Liver (tissue), 9 donors: ENCODE results near the gene C22orf23. TPM values are rescaled to one million over a fixed set of nuclear protein-coding genes. Genes with fewer than 3 reads are reported as not detected.

Experiments
- DNase-seq: peaks from one replicate; pipeline ENCODE4 v3.0.0-alpha.2; 2017; ENCODE audit warnings: low spot score
- H3K27ac ChIP-seq, 2 donors: one replicate each; pipeline ENCODE4 v1.7.0; 2013; ENCODE audit warnings: inconsistent platforms in 2 of 2, low read length in 2 of 2, control low read depth in 1 of 2, low read depth in 1 of 2, mild to moderate bottlenecking in 1 of 2
- H3K27me3 ChIP-seq, 4 donors: one replicate each; pipeline versions ENCODE4 v1.6.1 to v1.7.0; 2013; ENCODE audit warnings: low read length in 3 of 4, inconsistent platforms in 1 of 4, mild to moderate bottlenecking in 1 of 4, moderate library complexity in 1 of 4; ENCODE audit not compliant: control insufficient read depth in 4 of 4, insufficient read depth in 4 of 4
- H3K36me3 ChIP-seq, 4 donors: one replicate each; pipeline versions ENCODE4 v1.6.1 to v1.7.0; 2013; ENCODE audit warnings: low read length in 3 of 4, mild to moderate bottlenecking in 3 of 4, low read depth in 1 of 4, moderate library complexity in 1 of 4; ENCODE audit not compliant: control insufficient read depth in 4 of 4, insufficient read depth in 3 of 4
- H3K4me1 ChIP-seq, 4 donors: one replicate each; pipeline versions ENCODE4 v1.6.1 to v1.7.0; 2013; ENCODE audit warnings: low read length in 3 of 4, mild to moderate bottlenecking in 3 of 4, moderate library complexity in 1 of 4; ENCODE audit not compliant: control insufficient read depth in 4 of 4, insufficient read depth in 4 of 4
- H3K4me3 ChIP-seq, 3 donors: one replicate each; pipeline versions ENCODE4 v1.6.1 to v1.7.0; 2013; ENCODE audit warnings: low read length in 3 of 3, control low read depth in 1 of 3, low read depth in 1 of 3, mild to moderate bottlenecking in 1 of 3
- H3K9ac ChIP-seq, 2 donors: one replicate each; pipeline ENCODE4 v1.7.0; 2013; ENCODE audit warnings: low read length in 2 of 2, mild to moderate bottlenecking in 2 of 2, moderate library complexity in 2 of 2, control low read depth in 1 of 2, low read depth in 1 of 2
- H3K9me3 ChIP-seq, 4 donors: one replicate each; pipeline versions ENCODE4 v1.6.1 to v1.7.0; 2013; ENCODE audit warnings: low read length in 3 of 4; ENCODE audit not compliant: control insufficient read depth in 4 of 4
- ATF3 ChIP-seq: IDR thresholded peaks from 2 replicates; pipeline ENCODE4 v1.6.1; 2016; ENCODE audit warnings: antibody characterized with exemption
- CTCF ChIP-seq: fragments of 150-350 bp; IDR thresholded peaks from 2 replicates; pipeline ENCODE4 v1.5.1; 2017; ENCODE audit warnings: improper control_type of control experiment, low read depth, low read length; ENCODE audit not compliant: missing input control
- EGR1 ChIP-seq, 2 donors: IDR thresholded peaks; 2 replicates each; pipeline ENCODE4 v1.6.1; 2016 to 2018; ENCODE audit warnings: antibody characterized with exemption in 2 of 2, low read depth in 2 of 2
- FOXA1 ChIP-seq: IDR thresholded peaks from 2 replicates; pipeline ENCODE4 v1.6.1; 2016; ENCODE audit warnings: antibody characterized with exemption
- FOXA2 ChIP-seq: IDR thresholded peaks from 2 replicates; pipeline ENCODE4 v1.6.1; 2016; ENCODE audit warnings: antibody characterized with exemption
- GABPA ChIP-seq, 2 donors: IDR thresholded peaks in 1 of 2; conservative IDR thresholded peaks in 1 of 2; 2 replicates each; pipeline ENCODE4 v1.6.1; 2016; ENCODE audit warnings: antibody characterized with exemption in 2 of 2, mild to moderate bottlenecking in 1 of 2, moderate library complexity in 1 of 2
- HNF4A ChIP-seq, 2 donors: conservative IDR thresholded peaks; 2 replicates each; pipeline ENCODE4 v1.6.1; 2016; ENCODE audit warnings: antibody characterized with exemption in 2 of 2, mild to moderate bottlenecking in 2 of 2
- HNF4G ChIP-seq: IDR thresholded peaks from 2 replicates; pipeline ENCODE4 v1.6.1; 2016; ENCODE audit warnings: antibody characterized with exemption
- JUND ChIP-seq, 2 donors: IDR thresholded peaks; 2 replicates each; pipeline ENCODE4 v1.6.1; 2016; ENCODE audit warnings: antibody characterized with exemption in 2 of 2
- MAX ChIP-seq: IDR thresholded peaks from 2 replicates; pipeline ENCODE4 v1.6.1; 2016; ENCODE audit warnings: antibody characterized with exemption
- NR2F2 ChIP-seq: IDR thresholded peaks from 2 replicates; pipeline ENCODE4 v1.6.1; 2016; ENCODE audit warnings: antibody characterized with exemption
- RAD21 ChIP-seq, 2 donors: IDR thresholded peaks; 2 replicates each; pipeline ENCODE4 v1.6.1; 2016; ENCODE audit warnings: antibody characterized with exemption in 2 of 2, mild to moderate bottlenecking in 2 of 2
- REST ChIP-seq: IDR thresholded peaks from 2 replicates; pipeline ENCODE4 v1.6.1; 2016; ENCODE audit warnings: antibody characterized with exemption, mild to moderate bottlenecking
- RXRA ChIP-seq, 2 donors: IDR thresholded peaks; 2 replicates each; pipeline ENCODE4 v1.6.1; 2017 to 2018; ENCODE audit warnings: antibody characterized with exemption in 2 of 2, mild to moderate bottlenecking in 1 of 2
- SP1 ChIP-seq: IDR thresholded peaks from 2 replicates; pipeline ENCODE4 v1.6.1; 2018; ENCODE audit warnings: antibody characterized with exemption, mild to moderate bottlenecking
- TAF1 ChIP-seq: conservative IDR thresholded peaks from 2 replicates; pipeline ENCODE4 v1.6.1; 2016; ENCODE audit warnings: antibody characterized with exemption, mild to moderate bottlenecking
- YY1 ChIP-seq: IDR thresholded peaks from 2 replicates; pipeline ENCODE4 v1.6.1; 2016; ENCODE audit warnings: antibody characterized with exemption, mild to moderate bottlenecking
- ZBTB33 ChIP-seq: IDR thresholded peaks from 2 replicates; pipeline ENCODE4 v1.6.1; 2016; ENCODE audit warnings: antibody characterized with exemption
- WGBS: extraction: QIAGEN DNeasy Blood & Tissue Kit; methylation state at CpG from one replicate; pipeline ENCODE4 v1.1.7; 2013; 5-methylcytosine and 5-hydroxymethylcytosine counted together
- polyA plus RNA-seq, 2 donors: library from polyadenylated mRNA; stranded (reverse) in 1 of 2; unstranded in 1 of 2; fragments of 200-250 nt in 1 of 2; fragments of >200 nt in 1 of 2; fragmentation: Nextera tagmentation in 1 of 2; extraction: Ambion mirVana in 1 of 2; gene quantifications; one replicate each; pipeline versions ENCODE4 v1.2.1 to v1.2.3, GENCODE V29; 2013 to 2015
- total RNA-seq, 2 donors: library from RNA; depleted of rRNA; stranded (reverse); fragments of >200 nt; gene quantifications; one replicate each; pipeline ENCODE4 v1.2.3, GENCODE V29; 2014
- donor health status: healthy.
- donor health status: healthy.
- donor health status: healthy.
- donor health status: healthy.
- donor health status: healthy.

Gene C22orf23
- total and polyA plus RNA-seq, 4 donors, result 0.02 TPM; not detected in 3

GRCh38 chr22:37924386-37925065 is 28.9 kb downstream of the C22orf23 start:
- Histone ChIP-seq H3K27ac (no peak overlapping the region), H3K27me3 (no peaks in the 10 kb centered on the region), H3K4me3 (no peak overlapping the region), H3K36me3 (peaks cover 5 to 34% (median 14%) of the 10 kb centered on the region in 4 donors), H3K4me1 (no peaks in the 10 kb centered on the region), H3K9me3 (no peaks in the 10 kb centered on the region), H3K9ac (no peak overlapping the region)
- 92% methylated on average over 18 of the region's 18 CpGs for WGBS
- TF ChIP-seq HNF4G (no peak), SP1 (no peak), FOXA1 (no peak), RXRA (IDR thresholded peaks at IDR 0.05) (no peak)
- DNase-seq, result peak; percentile 26

- Histone ChIP-seq H3K9ac (no peak overlapping the region), H3K27me3 (no peaks in the 10 kb centered on the region), H3K36me3 (peaks cover 10 to 37% (median 14%) of the 10 kb centered on the region in 4 donors), H3K4me3 (no peak overlapping the region), H3K4me1 (peaks cover 0 to under 1% (median 0%) of the 10 kb centered on the region in 4 donors), H3K9me3 (no peaks in the 10 kb centered on the region), H3K27ac (no peak overlapping the region)
- no peak for DNase-seq
- TF ChIP-seq ATF3 (no peak), GABPA (IDR thresholded peaks at IDR 0.05 in 1 of 2, conservative IDR thresholded peaks at IDR 0.05 in 1 of 2) (no peak)
- 97% methylated on average over 4 of the region's 4 CpGs for WGBS
Measured at GRCh38 chr22:37923927-37924326, 29.5 kb downstream of the C22orf23 start.

GRCh38 chr22:37922191-37922590 is 31.2 kb downstream of the C22orf23 start:
- TF ChIP-seq SP1, result no peak
- TF ChIP-seq ZBTB33, result no peak
- no peak for TF ChIP-seq EGR1 (IDR thresholded peaks at IDR 0.05; ENCODE audit: low read depth in 2 of 2)
- TF ChIP-seq HNF4A (conservative IDR thresholded peaks at IDR 0.05), result no peak
- TF ChIP-seq YY1, result no peak
- TF ChIP-seq TAF1, result no peak
- no peak for TF ChIP-seq REST
- no peak for TF ChIP-seq RXRA (IDR thresholded peaks at IDR 0.05)
- no peak for TF ChIP-seq RAD21 (IDR thresholded peaks at IDR 0.05)
- no peak for TF ChIP-seq CTCF
- TF ChIP-seq HNF4G, result no peak
- TF ChIP-seq ATF3, result no peak
- no peak for TF ChIP-seq JUND (IDR thresholded peaks at IDR 0.05)
- no peak for TF ChIP-seq FOXA2
- no peak for TF ChIP-seq MAX
- TF ChIP-seq FOXA1, result no peak
- TF ChIP-seq GABPA (IDR thresholded peaks at IDR 0.05 in 1 of 2, conservative IDR thresholded peaks at IDR 0.05 in 1 of 2), result no peak
- TF ChIP-seq NR2F2, result no peak
- H3K4me1 ChIP-seq, result peaks cover 0 to 5% (median 0%) of the 10 kb centered on the region in 4 donors
- no peaks in the 10 kb centered on the region for H3K9me3 ChIP-seq
- no peak overlapping the region for H3K27ac ChIP-seq
- H3K9ac ChIP-seq, result no peak overlapping the region
- no peak overlapping the region for H3K4me3 ChIP-seq
- no peaks in the 10 kb centered on the region for H3K27me3 ChIP-seq
- H3K36me3 ChIP-seq, result peaks cover 12 to 40% (median 19%) of the 10 kb centered on the region in 4 donors
- 92% methylated on average over 11 of the region's 11 CpGs for WGBS
- no peak for DNase-seq
